Breast epithelium (tissue), 4 donors: ENCODE measurements around the gene HOXD12. TPM values are rescaled to one million over a fixed set of nuclear protein-coding genes. Genes with fewer than 3 reads are reported as not detected.

Experiments
- DNase-seq, 2 donors: peaks; one replicate each; pipeline ENCODE4 v3.0.0-alpha.2; 2019; ENCODE audit warnings: low spot score in 2 of 2
- H3K27ac ChIP-seq, 2 donors: fragments of 200-600 bp; sonication (generic) in 1 of 2; one replicate each; pipeline ENCODE4 v1.5.1; 2016 to 2019; ENCODE audit warnings: mild to moderate bottlenecking in 1 of 2
- H3K27me3 ChIP-seq, 2 donors: fragments of 200-600 bp; sonication (generic) in 1 of 2; one replicate each; pipeline versions ENCODE4 v1.5.1 to v1.6.0; 2017 to 2019; ENCODE audit warnings: control low read depth in 1 of 2, mild to moderate bottlenecking in 1 of 2
- H3K36me3 ChIP-seq: fragments of 200-600 bp; one replicate; pipeline ENCODE4 v1.5.1; 2019
- H3K4me1 ChIP-seq, 2 donors: fragments of 200-600 bp; sonication (generic); one replicate each; pipeline ENCODE4 v1.5.1; 2016 to 2019; ENCODE audit warnings: control low read depth in 1 of 2
- H3K4me3 ChIP-seq, 3 donors: fragments of 200-600 bp; sonication (generic); 1 replicate in 2 of 3; 2 replicates in 1 of 3; pipeline ENCODE4 v1.5.1; 2016 to 2019; ENCODE audit warnings: mild to moderate bottlenecking in 3 of 3, moderate library complexity in 2 of 3
- H3K9me3 ChIP-seq, 2 donors: fragments of 200-600 bp; sonication (generic) in 1 of 2; one replicate each; pipeline ENCODE4 v1.5.1; 2016 to 2019; ENCODE audit warnings: control low read depth in 1 of 2
- POLR2A ChIP-seq: fragments of 450-650 bp; IDR thresholded peaks from one replicate; pipeline ENCODE4 v1.6.1; 2016; ENCODE audit warnings: antibody characterized with exemption, mild to moderate bottlenecking, moderate library complexity
- POLR2AphosphoS5 ChIP-seq, 3 donors: sonication (generic); formaldehyde crosslinking; IDR thresholded peaks; one replicate each; pipeline ENCODE4 v1.6.1; 2017; ENCODE audit warnings: antibody characterized with exemption in 3 of 3
- intact Hi-C: fragments of 100-400 bp; cut with DNase I; formaldehyde crosslinking; loops from one replicate; pipeline ENCODE4 v1.15.1; 2023; ENCODE audit warnings: low total_unique reads
- total RNA-seq, 3 donors: library from RNA; depleted of rRNA; stranded (reverse); fragments of >200 nt; gene quantifications; one replicate each; pipeline ENCODE4 v1.1.0, GENCODE V29; 2016
- TF ChIP-seq, protein P1 (sequence below), 3 donors: fragments of 450-650 bp; IDR thresholded peaks; one replicate each; pipeline ENCODE4 v1.5.1; 2016 to 2017; ENCODE audit warnings: antibody characterized with exemption in 3 of 3, mild to moderate bottlenecking in 3 of 3, moderate library complexity in 3 of 3

HOXD12 gene, protein sequence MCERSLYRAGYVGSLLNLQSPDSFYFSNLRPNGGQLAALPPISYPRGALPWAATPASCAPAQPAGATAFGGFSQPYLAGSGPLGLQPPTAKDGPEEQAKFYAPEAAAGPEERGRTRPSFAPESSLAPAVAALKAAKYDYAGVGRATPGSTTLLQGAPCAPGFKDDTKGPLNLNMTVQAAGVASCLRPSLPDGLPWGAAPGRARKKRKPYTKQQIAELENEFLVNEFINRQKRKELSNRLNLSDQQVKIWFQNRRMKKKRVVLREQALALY
- not detected for total RNA-seq

DNA sequence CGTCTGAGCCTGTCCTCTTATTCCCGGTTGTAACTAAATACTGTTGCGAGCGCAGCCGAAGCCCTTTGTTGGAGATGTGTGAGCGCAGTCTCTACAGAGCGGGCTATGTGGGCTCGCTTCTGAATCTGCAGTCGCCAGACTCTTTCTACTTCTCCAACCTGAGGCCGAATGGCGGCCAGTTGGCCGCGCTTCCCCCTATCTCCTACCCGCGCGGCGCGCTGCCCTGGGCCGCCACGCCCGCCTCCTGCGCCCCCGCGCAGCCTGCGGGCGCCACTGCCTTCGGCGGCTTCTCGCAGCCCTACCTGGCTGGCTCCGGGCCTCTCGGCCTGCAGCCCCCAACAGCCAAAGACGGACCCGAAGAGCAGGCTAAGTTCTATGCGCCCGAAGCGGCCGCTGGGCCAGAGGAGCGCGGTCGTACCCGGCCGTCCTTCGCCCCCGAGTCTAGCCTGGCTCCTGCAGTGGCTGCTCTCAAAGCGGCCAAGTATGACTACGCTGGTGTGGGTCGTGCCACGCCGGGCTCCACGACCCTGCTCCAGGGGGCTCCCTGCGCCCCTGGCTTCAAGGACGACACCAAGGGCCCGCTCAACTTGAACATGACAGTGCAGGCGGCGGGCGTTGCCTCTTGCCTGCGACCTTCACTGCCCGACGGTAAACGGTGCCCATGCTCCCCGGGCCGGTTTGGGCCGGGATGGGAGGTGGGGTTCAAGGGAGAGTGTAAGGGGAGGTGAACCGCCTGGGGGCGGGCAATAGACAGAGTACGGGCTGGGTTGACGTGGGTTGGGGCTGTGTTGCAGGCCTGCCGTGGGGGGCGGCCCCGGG lies at the start of gene HOXD12:
Gene HOXD12 (plus strand): TSS at position 68 of the 819 bp plus-strand sequence. CDS start 7 bp downstream, at position 75.
- DNase-seq: no peak
- TF ChIP-seq, protein P1, sequence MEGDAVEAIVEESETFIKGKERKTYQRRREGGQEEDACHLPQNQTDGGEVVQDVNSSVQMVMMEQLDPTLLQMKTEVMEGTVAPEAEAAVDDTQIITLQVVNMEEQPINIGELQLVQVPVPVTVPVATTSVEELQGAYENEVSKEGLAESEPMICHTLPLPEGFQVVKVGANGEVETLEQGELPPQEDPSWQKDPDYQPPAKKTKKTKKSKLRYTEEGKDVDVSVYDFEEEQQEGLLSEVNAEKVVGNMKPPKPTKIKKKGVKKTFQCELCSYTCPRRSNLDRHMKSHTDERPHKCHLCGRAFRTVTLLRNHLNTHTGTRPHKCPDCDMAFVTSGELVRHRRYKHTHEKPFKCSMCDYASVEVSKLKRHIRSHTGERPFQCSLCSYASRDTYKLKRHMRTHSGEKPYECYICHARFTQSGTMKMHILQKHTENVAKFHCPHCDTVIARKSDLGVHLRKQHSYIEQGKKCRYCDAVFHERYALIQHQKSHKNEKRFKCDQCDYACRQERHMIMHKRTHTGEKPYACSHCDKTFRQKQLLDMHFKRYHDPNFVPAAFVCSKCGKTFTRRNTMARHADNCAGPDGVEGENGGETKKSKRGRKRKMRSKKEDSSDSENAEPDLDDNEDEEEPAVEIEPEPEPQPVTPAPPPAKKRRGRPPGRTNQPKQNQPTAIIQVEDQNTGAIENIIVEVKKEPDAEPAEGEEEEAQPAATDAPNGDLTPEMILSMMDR (IDR thresholded peaks at IDR 0.05): no peak
- TF ChIP-seq POLR2AphosphoS5 (IDR thresholded peaks at IDR 0.05): no peak
- TF ChIP-seq POLR2A: no peak
- intact Hi-C loops: no loop called here
- peak within 1 kb of the TSS in 1 of 3 donors; percentile 33 for H3K4me3 ChIP-seq
- H3K27ac ChIP-seq: no peak within 1 kb of the TSS
- H3K9me3 ChIP-seq: no peaks in the 10 kb centered on the region
- H3K27me3 ChIP-seq: peaks cover 35 to 100% of the 10 kb centered on the region in 2 donors
- no peaks in the 10 kb centered on the region for H3K36me3 ChIP-seq
- H3K4me1 ChIP-seq: peaks cover 3 to 6% of the 10 kb centered on the region in 2 donors

DNA sequence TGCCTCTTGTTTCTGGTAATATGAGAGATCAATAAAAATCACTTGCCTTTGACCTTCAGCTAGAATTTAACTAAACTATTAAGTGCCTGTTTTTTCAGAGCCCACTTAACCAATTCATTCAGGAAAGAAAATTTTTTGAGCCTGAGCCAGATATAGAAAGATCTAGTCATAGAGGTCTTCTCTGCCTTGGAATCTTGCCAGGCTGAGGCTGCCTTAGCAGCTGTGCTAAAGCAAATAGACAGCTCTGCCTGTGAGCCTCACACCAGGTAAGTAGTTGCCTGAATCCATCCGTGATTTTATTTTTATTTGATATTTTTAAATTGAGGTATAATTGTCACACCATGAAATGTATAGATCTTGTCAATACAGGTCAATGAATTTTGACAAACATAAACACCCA lies 43.2 kb upstream of the HOXD12 start:
- intact Hi-C loops: no loop called here
- no peak for DNase-seq
- H3K27me3 ChIP-seq: peaks cover 0 to 13% of the 10 kb centered on the region in 2 donors

DNA sequence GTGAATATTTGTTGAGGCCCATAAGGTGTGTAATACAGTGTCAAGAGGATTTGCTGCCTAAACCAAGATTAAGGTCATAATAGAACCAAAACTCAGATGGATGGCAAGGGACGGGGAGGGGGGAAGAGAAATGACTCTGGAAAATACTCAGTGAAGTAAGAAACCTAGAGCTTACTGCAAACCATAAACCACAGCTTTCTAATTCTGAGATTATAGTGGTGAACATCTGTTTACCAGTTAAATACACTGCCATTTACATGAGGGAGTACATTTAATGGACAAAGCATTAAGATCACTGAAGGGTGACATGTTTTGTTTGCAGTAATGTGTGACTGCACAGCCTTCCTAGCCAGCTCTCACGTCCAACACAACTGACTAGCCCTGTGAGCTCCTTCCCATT lies 35.6 kb upstream of the HOXD12 start:
- intact Hi-C loops: no loop called here
- no peaks in the 10 kb centered on the region for H3K36me3 ChIP-seq
- DNase-seq: no peak
- no peak overlapping the region for H3K27ac ChIP-seq
- TF ChIP-seq, protein P1 (IDR thresholded peaks at IDR 0.05): no peak
- TF ChIP-seq POLR2AphosphoS5 (IDR thresholded peaks at IDR 0.05): no peak
- TF ChIP-seq POLR2A: no peak
- H3K9me3 ChIP-seq: no peaks in the 10 kb centered on the region
- no peak overlapping the region for H3K4me3 ChIP-seq
- H3K27me3 ChIP-seq: peaks cover 8 to 72% of the 10 kb centered on the region in 2 donors
- no peaks in the 10 kb centered on the region for H3K4me1 ChIP-seq

More for the DNA sequence above, 43.2 kb upstream of the HOXD12 start:
- Histone ChIP-seq H3K27ac (no peak overlapping the region), H3K9me3 (no peaks in the 10 kb centered on the region), H3K36me3 (no peaks in the 10 kb centered on the region), H3K4me1 (no peaks in the 10 kb centered on the region), H3K4me3 (no peak overlapping the region)
- TF ChIP-seq POLR2A: no peak
- no peak for TF ChIP-seq POLR2AphosphoS5 (IDR thresholded peaks at IDR 0.05)
- TF ChIP-seq, protein P1 (IDR thresholded peaks at IDR 0.05): no peak

DNA sequence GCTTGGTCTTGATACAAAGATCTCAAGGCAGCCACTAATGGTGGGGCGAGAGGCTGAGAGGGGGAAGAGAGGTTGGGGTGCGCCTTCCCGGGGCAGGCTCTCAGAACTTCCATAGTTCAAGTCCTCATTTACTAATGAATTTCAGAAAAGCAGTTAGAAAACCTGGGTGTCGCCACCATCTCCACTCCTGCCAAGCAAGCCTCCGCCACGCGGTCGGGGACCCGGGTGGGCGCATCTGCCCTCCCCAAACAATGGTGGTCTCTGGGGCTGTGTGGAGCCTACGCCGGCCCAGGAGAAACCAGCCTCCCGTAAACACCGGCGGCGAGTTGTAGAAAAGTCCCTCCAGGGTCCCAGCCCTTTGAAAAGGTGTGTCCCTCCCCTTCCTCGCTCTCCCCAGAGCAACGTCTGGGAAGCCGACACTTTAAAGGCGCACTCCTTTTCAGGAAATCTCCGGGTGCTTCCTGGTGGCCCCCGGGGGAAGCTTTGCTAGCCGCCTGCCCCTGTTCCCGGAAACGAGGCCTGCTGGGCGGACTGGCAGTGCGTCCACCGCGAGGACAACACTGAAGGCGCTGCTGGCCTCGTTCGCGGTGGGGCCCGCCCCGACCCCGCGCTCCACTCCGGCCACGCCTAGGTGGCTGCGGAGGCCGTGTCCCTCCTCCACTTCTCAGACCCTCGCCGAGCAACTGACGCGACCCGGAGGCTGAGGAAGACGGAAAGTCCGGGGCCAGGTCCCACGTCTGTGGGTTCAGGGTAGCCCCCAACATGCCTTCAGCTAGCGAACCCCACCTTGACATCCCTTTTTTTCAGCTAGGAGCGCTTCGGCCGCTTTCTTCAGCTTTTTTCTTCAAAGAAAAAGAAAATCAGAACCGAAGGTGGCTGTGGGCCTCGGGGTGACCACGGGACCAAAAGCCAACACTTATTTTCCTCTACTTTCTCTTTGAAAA lies 32.7 kb upstream of the HOXD12 start:
- TF ChIP-seq, protein P1 (IDR thresholded peaks at IDR 0.05): no peak
- TF ChIP-seq POLR2AphosphoS5 (IDR thresholded peaks at IDR 0.05): no peak
- TF ChIP-seq POLR2A: no peak
- Histone ChIP-seq H3K36me3 (no peaks in the 10 kb centered on the region), H3K27me3 (peaks cover 13 to 90% of the 10 kb centered on the region in 2 donors), H3K4me3 (peak overlapping the region; percentile 26 to 60 (median 36)), H3K27ac (no peak overlapping the region), H3K9me3 (no peaks in the 10 kb centered on the region), H3K4me1 (no peaks in the 10 kb centered on the region)
- intact Hi-C loops: no loop called here
- no peak for DNase-seq
